CD14-positive monocyte (primary cell): Measurements from ENCODE around the gene SIGLEC9. TPM values are rescaled to one million over a fixed set of nuclear protein-coding genes. Genes with fewer than 3 reads are reported as not detected.

Source experiments
- DNase-seq, 3 donors: peaks; one replicate each; pipeline ENCODE4 v3.0.0-alpha.2; 2011 to 2022
- H2AFZ ChIP-seq: 2 replicates; pipeline ENCODE4 v1.6.0; 2012; ENCODE audit warnings: mild to moderate bottlenecking, low read depth, low read length, inconsistent platforms; ENCODE audit not compliant: insufficient read depth, poor library complexity, severe bottlenecking
- H3K27ac ChIP-seq, 2 donors: 1 replicate in 1 of 2; 2 replicates in 1 of 2; pipeline ENCODE4 v1.5.1; 2012 to 2013; ENCODE audit warnings: low read length in 2 of 2, control low read depth in 1 of 2, inconsistent platforms in 1 of 2, low read depth in 1 of 2, mild to moderate bottlenecking in 1 of 2
- H3K27me3 ChIP-seq, 2 donors: one replicate each; pipeline versions ENCODE4 v1.6.0 to v1.6.1; 2011 to 2013; ENCODE audit warnings: low read length in 2 of 2; ENCODE audit not compliant: control insufficient read depth in 2 of 2, insufficient read depth in 2 of 2
- H3K36me3 ChIP-seq, 2 donors: replicated peaks in 1 of 2; 1 replicate in 1 of 2; 2 replicates in 1 of 2; pipeline versions ENCODE4 v1.5.1 to v1.6.1; 2012 to 2013; ENCODE audit warnings: low read length in 2 of 2, control low read depth in 1 of 2, inconsistent platforms in 1 of 2, mild to moderate bottlenecking in 1 of 2; ENCODE audit not compliant: insufficient read depth in 2 of 2, control insufficient read depth in 1 of 2
- H3K4me1 ChIP-seq, 2 donors: 1 replicate in 1 of 2; 2 replicates in 1 of 2; pipeline versions ENCODE4 v1.5.1 to v1.6.1; 2012 to 2013; ENCODE audit warnings: low read length in 2 of 2, control low read depth in 1 of 2, inconsistent platforms in 1 of 2, mild to moderate bottlenecking in 1 of 2, moderate library complexity in 1 of 2; ENCODE audit not compliant: insufficient read depth in 2 of 2, control insufficient read depth in 1 of 2
- H3K4me2 ChIP-seq: replicated peaks from 2 replicates; pipeline ENCODE3; 2012; ENCODE audit warnings: low read length, moderate library complexity, mild to moderate bottlenecking; ENCODE audit not compliant: poor library complexity, severe bottlenecking; ENCODE audit errors: extremely low read depth
- H3K4me3 ChIP-seq, 3 experiments: fragments of 200-600 bp in 1 of 3; sonication (generic) in 1 of 3; replicated peaks in 1 of 3; 1 replicate in 2 of 3; 2 replicates in 1 of 3; pipeline ENCODE4 v1.5.1; 2011 to 2013; ENCODE audit warnings: low read length in 3 of 3, mild to moderate bottlenecking in 3 of 3, control low read depth in 2 of 3, low read depth in 2 of 3, inconsistent platforms in 1 of 3, moderate library complexity in 1 of 3
- H3K79me2 ChIP-seq: 2 replicates; pipeline ENCODE4 v1.6.0; 2012; ENCODE audit warnings: mild to moderate bottlenecking, control low read depth, inconsistent platforms, low read length, moderate library complexity; ENCODE audit not compliant: insufficient read depth
- H3K9ac ChIP-seq: 2 replicates; pipeline ENCODE4 v1.6.0; 2017; ENCODE audit warnings: low read length, mild to moderate bottlenecking; ENCODE audit not compliant: insufficient read depth, poor library complexity, severe bottlenecking
- H3K9me3 ChIP-seq, 2 donors: replicated peaks in 1 of 2; 1 replicate in 1 of 2; 2 replicates in 1 of 2; pipeline versions ENCODE4 v1.5.1 to v1.6.1; 2012 to 2013; ENCODE audit warnings: low read length in 2 of 2, control low read depth in 1 of 2; ENCODE audit not compliant: control insufficient read depth in 1 of 2, insufficient read depth in 1 of 2
- H4K20me1 ChIP-seq: 2 replicates; pipeline ENCODE4 v1.6.0; 2012; ENCODE audit warnings: mild to moderate bottlenecking, low read length, control low read depth, moderate library complexity; ENCODE audit not compliant: insufficient read depth
- H3K27ac Mint-ChIP-seq, 7 donors: one replicate each; pipeline ENCODE4 v1.8.0; 2020; ENCODE audit warnings: mild to moderate bottlenecking in 7 of 7, mixed read lengths in 7 of 7, moderate library complexity in 6 of 7, inconsistent platforms in 2 of 7
- H3K27me3 Mint-ChIP-seq, 3 donors: one replicate each; pipeline ENCODE4 v1.8.0; 2021 to 2022; ENCODE audit warnings: low read depth in 3 of 3, mild to moderate bottlenecking in 3 of 3, mixed read lengths in 3 of 3, moderate library complexity in 3 of 3, inconsistent platforms in 1 of 3
- H3K36me3 Mint-ChIP-seq, 2 donors: one replicate each; pipeline ENCODE4 v1.8.0; 2020; ENCODE audit warnings: mixed read lengths in 2 of 2, inconsistent platforms in 1 of 2, mild to moderate bottlenecking in 1 of 2
- H3K4me1 Mint-ChIP-seq: one replicate; pipeline ENCODE4 v1.8.0; 2020; ENCODE audit warnings: mild to moderate bottlenecking, mixed read lengths
- H3K4me3 Mint-ChIP-seq, 2 donors: one replicate each; pipeline ENCODE4 v1.8.0; 2020; ENCODE audit warnings: mild to moderate bottlenecking in 2 of 2, mixed read lengths in 2 of 2, moderate library complexity in 1 of 2
- H3K9me3 Mint-ChIP-seq, 7 donors: one replicate each; pipeline ENCODE4 v1.8.0; 2020 to 2022; ENCODE audit warnings: mixed read lengths in 7 of 7, mild to moderate bottlenecking in 6 of 7, moderate library complexity in 6 of 7, inconsistent platforms in 2 of 7
- WGBS: methylation state at CpG from one replicate; pipeline ENCODE4 v1.1.5; 2013; ENCODE audit warnings: missing lambda C conversion rate; ENCODE audit not compliant: insufficient coverage; 5-methylcytosine and 5-hydroxymethylcytosine counted together
- intact Hi-C, 2 donors: fragments of 100-400 bp; cut with micrococcal nuclease; formaldehyde crosslinking; loops; one replicate each; pipeline versions ENCODE4 v1.15.0 to v1.15.1; 2023
- polyA minus RNA-seq: library from RNA; depleted of rRNA, polyadenylated mRNA; stranded (reverse); fragments of >200 nt; gene quantifications from 2 replicates; pipeline ENCODE4 v1.2.3, GENCODE V29; 2012
- polyA plus RNA-seq, 3 donors: library from polyadenylated mRNA; depleted of rRNA in 1 of 3; unstranded in 2 of 3; stranded (reverse) in 1 of 3; fragments of 300-500 nt in 2 of 3; fragments of >200 nt in 1 of 3; fragmentation: Illumina TruSeq in 2 of 3; gene quantifications; 1 replicate in 2 of 3; 2 replicates in 1 of 3; pipeline ENCODE4 v1.2.3, GENCODE V29; 2012 to 2021
- total RNA-seq, 12 experiments: library from RNA in 1 of 12; stranded (reverse) in 1 of 12; fragments of 120-200 nt in 1 of 12; gene quantifications; one replicate each; pipeline ENCODE4 v1.2.4 and lab custom pipeline; 2013 to 2026; ENCODE audit warnings: mixed read lengths in 6 of 12, inconsistent platforms in 1 of 12
- TF ChIP-seq, protein P1 (sequence below): fragments of 200-600 bp; IDR thresholded peaks from one replicate; pipeline ENCODE4 v1.8.0; 2022; ENCODE audit warnings: antibody characterized with exemption, mild to moderate bottlenecking

Gene SIGLEC9
- total RNA-seq (2013), result 99.9 TPM
- polyA plus RNA-seq (100 to 1,000 TPM in 2 of 3 donors, 10 to 100 TPM in 1; 87.5 to 137 (median 133) TPM), polyA minus RNA-seq (123 and 157 TPM in 2 replicates), total RNA-seq (lab: John Stamatoyannopoulos, UW) (39.9 to 162 (median 65.6) reads per million in 11 experiments)

DNA sequence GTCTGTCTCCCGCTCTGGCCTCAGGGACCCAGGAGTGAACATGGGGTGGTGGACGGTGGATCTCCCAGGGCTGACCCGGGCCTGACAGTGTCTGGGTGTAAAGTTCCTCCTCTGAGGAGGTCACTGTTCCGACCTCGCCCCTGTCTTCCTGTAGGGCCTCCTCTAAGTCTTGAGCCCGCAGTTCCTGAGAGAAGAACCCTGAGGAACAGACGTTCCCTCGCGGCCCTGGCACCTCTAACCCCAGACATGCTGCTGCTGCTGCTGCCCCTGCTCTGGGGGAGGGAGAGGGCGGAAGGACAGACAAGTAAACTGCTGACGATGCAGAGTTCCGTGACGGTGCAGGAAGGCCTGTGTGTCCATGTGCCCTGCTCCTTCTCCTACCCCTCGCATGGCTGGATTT, at the start of gene SIGLEC9:
Gene SIGLEC9 (plus strand): TSS at position 178 of the 400 bp plus-strand sequence. CDS start 69 bp downstream, at position 247.
- H3K4me3 ChIP-seq, result peak within 1 kb of the TSS; percentile 75 to 98 (median 81)
- peak within 1 kb of the TSS; percentile 97 to 100 for H3K27ac ChIP-seq
- Mint-ChIP-seq H3K27ac (peak within 1 kb of the TSS; percentile 98 to 100 (median 99)), H3K4me1 (peaks cover 86% of the 10 kb centered on the region), H3K36me3 (peaks cover 31 to 58% of the 10 kb centered on the region in 2 donors), H3K27me3 (peaks cover 0 to 4% (median under 1%) of the 10 kb centered on the region in 3 donors), H3K4me3 (peak within 1 kb of the TSS; percentile 91 to 99), H3K9me3 (peaks cover 0 to 2% (median 0%) of the 10 kb centered on the region in 7 donors)
- peaks cover 17% of the 10 kb centered on the region for H4K20me1 ChIP-seq
- TF ChIP-seq, protein P1, sequence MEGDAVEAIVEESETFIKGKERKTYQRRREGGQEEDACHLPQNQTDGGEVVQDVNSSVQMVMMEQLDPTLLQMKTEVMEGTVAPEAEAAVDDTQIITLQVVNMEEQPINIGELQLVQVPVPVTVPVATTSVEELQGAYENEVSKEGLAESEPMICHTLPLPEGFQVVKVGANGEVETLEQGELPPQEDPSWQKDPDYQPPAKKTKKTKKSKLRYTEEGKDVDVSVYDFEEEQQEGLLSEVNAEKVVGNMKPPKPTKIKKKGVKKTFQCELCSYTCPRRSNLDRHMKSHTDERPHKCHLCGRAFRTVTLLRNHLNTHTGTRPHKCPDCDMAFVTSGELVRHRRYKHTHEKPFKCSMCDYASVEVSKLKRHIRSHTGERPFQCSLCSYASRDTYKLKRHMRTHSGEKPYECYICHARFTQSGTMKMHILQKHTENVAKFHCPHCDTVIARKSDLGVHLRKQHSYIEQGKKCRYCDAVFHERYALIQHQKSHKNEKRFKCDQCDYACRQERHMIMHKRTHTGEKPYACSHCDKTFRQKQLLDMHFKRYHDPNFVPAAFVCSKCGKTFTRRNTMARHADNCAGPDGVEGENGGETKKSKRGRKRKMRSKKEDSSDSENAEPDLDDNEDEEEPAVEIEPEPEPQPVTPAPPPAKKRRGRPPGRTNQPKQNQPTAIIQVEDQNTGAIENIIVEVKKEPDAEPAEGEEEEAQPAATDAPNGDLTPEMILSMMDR, result no peak
- no peaks in the 10 kb centered on the region for H3K27me3 ChIP-seq
- peaks cover 89 to 100% of the 10 kb centered on the region in 2 donors for H3K4me1 ChIP-seq
- no peak within 1 kb of the TSS for H2AFZ ChIP-seq
- H3K9me3 ChIP-seq, result no peaks in the 10 kb centered on the region
- H3K9ac ChIP-seq, result peak within 1 kb of the TSS; percentile 92
- H3K4me2 ChIP-seq, result peak within 1 kb of the TSS; percentile 100
- intact Hi-C loops, result no loop called here
- DNase-seq, result peak; percentile 62 to 67 (median 63)
- WGBS, result 10% methylated on average over 14 of the region's 14 CpGs
- peaks cover 71% of the 10 kb centered on the region for H3K79me2 ChIP-seq
- H3K36me3 ChIP-seq, result peaks cover 21 to 35% of the 10 kb centered on the region in 2 donors

DNA sequence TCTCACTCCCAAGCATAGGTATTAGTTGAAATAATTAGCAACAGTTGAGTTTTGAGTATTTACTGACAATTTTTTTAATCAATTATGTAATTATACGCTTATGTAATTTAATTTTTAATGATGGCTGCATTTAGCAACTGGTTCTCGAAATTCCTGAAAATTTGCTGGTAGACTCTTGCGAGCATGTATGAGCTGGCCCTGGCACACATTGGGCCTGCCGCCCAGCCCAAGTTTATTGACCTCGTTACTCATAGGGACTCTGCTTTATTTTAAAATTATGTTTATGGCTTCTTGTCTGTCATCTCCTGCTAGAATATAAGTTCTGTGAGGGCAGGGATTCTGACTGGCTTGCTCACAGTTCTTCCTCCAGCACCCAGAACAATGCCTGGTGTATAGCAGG, 48.7 kb upstream of the SIGLEC9 start:
- TF ChIP-seq, protein P1, result no peak
- no peak overlapping the region for H3K27ac ChIP-seq
- no peak overlapping the region for H3K9ac ChIP-seq
- H3K36me3 Mint-ChIP-seq, result no peaks in the 10 kb centered on the region
- H4K20me1 ChIP-seq, result no peaks in the 10 kb centered on the region
- no peak overlapping the region for H3K4me2 ChIP-seq
- H3K79me2 ChIP-seq, result no peaks in the 10 kb centered on the region
- no peak overlapping the region for H3K27ac Mint-ChIP-seq
- intact Hi-C loops, result no loop called here
- no peak overlapping the region for H2AFZ ChIP-seq
- no peaks in the 10 kb centered on the region for H3K36me3 ChIP-seq
- peaks cover 1 to 19% (median 9%) of the 10 kb centered on the region in 3 donors for H3K27me3 Mint-ChIP-seq
- H3K4me3 ChIP-seq, result no peak overlapping the region
- H3K9me3 Mint-ChIP-seq, result peaks cover 0 to 16% (median 10%) of the 10 kb centered on the region in 7 donors
- no peak for DNase-seq
- H3K4me1 Mint-ChIP-seq, result no peaks in the 10 kb centered on the region
- no peaks in the 10 kb centered on the region for H3K4me1 ChIP-seq
- H3K27me3 ChIP-seq, result no peaks in the 10 kb centered on the region
- peaks cover 0 to 12% of the 10 kb centered on the region in 2 donors for H3K9me3 ChIP-seq
- 100% methylated on average over 2 of the region's 5 CpGs for WGBS
- no peak overlapping the region for H3K4me3 Mint-ChIP-seq
